GM12864 (cell line): ENCODE results near the gene TBXAS1.

ENCODE experiments used
- DNase-seq: peaks from one replicate; pipeline ENCODE4 v3.0.0-alpha.2; 2011; ENCODE audit warnings: low read depth
- H3K4me3 ChIP-seq: 2 replicates; pipeline ENCODE4 v1.5.1; 2011; ENCODE audit warnings: mild to moderate bottlenecking, low read depth, low read length, control low read depth
- CTCF ChIP-seq: IDR thresholded peaks from 2 replicates; pipeline ENCODE4 v1.5.1; 2011; ENCODE audit warnings: low read depth, mild to moderate bottlenecking, moderate library complexity, low read length, control low read depth, inconsistent platforms; ENCODE audit errors: missing control alignments

Gene TBXAS1

DNA sequence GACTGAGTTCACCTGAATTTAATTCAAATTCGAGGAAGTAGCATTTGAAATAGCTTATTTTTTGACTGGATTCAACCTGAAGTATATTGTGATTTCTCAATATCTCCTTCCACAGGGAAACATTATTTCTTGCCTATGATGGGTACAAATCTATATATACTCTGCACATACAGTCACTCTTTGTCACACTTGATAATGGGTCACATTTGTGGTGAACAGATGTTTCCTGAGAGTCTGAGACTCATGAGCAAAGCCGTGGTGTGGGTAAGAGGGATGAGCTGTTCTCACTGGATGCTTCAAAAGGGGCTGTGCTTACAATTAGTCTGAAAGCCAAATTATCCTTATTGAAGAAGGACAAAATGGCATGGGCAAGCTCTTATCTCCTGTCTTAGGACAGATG, 18.0 kb upstream of the TBXAS1 start:
- H3K4me3 ChIP-seq = no peak overlapping the region
- DNase-seq = no peak
- TF ChIP-seq CTCF = no peak

- TF ChIP-seq CTCF = no peak
- H3K4me3 ChIP-seq = no peak overlapping the region
- DNase-seq = no peak
Measured at GRCh38 chr7:139813151-139813550, 15.9 kb upstream of the TBXAS1 start.

- no peak for DNase-seq
- TF ChIP-seq CTCF = no peak
- H3K4me3 ChIP-seq = no peak overlapping the region
Measured at GRCh38 chr7:139813689-139814088, 15.4 kb upstream of the TBXAS1 start.

DNA sequence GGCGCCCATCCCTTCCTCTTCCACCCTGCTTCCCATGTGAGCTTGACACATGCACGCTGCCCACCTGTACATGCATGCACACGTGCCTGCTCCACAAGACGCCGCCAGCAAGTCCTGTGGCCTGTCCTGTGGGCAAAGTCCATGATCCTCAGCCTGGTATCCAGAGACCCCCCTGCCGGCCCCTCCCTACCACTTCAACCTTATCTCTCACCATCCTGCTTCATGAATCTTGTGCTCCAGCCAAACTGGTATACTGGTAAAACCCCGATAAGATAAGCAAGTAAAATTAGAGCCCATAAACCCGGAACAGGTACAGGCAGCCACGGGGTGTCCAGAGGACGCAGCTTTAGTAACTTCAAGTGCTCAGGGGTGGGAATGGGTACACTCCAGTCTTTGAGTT, 11.8 kb upstream of the TBXAS1 start:
- DNase-seq = no peak
- no peak for TF ChIP-seq CTCF

DNA sequence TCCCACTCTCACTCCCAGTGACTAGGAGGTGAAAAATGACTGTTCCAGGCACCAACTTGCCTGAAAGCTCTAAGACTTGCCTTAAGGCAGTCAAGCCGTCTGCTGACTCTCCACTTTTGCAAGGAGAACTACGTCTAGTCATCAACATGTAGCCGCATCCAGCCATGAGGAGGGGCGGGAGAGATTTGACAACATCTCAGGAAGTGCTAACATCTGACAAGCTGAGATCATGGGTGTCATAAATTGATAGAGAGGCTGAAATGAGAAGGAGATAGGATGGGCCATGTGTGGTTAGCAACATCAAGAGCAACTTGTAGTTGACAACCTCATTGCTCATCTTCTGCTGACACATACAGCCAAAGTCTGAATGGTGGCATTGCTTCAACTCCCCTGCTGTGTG, 9.0 kb upstream of the TBXAS1 start:
- TF ChIP-seq CTCF = no peak
- DNase-seq = no peak
- H3K4me3 ChIP-seq = no peak overlapping the region

More for the DNA sequence above, 11.8 kb upstream of the TBXAS1 start:
- no peak overlapping the region for H3K4me3 ChIP-seq

DNA sequence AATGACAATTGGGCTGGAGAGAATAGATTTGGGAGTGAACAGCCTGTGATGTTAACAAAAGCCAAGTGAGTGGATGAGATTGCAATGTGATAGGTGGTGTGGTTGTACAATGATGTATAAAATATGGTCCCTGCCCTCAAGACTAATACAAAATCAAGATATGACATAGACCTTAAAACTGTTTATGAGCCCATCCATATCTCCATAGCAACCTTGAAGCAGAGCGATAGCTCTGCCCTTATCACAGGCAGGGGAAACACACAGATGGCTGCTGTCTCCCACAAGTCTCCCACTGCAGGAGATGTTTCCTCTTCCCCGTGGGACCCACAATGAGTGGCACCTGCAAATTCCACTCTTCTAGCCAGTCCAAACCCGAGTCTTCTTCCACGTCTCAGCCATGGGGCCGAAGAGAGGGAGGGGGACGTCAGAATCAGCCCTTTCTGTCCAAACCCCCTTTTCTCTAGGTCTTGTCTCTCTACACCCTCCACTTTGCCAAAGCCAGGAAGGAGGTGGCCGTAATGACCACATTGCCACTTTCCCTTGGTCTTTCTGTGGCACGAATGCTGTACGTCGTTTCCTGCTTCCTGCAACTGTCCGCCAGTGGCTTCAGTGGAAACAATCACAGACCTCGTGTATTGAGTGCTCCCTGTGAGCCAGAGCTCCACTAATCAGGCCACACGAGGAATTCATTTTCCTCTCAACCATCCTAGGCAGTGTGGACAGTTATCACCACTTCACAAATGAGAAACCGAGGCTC, 7.5 kb upstream of the TBXAS1 start:
- no peak overlapping the region for H3K4me3 ChIP-seq
- no peak for TF ChIP-seq CTCF
- no peak for DNase-seq

- no peak for DNase-seq
Measured at GRCh38 chr7:139822855-139823254, 6.2 kb upstream of the TBXAS1 start.

More at GRCh38 chr7:139822855-139823254, 6.2 kb upstream of the TBXAS1 start:
- no peak overlapping the region for H3K4me3 ChIP-seq
- no peak for TF ChIP-seq CTCF
